HG02938 (cell line): Measurements from ENCODE around the gene NAP1L4.

ENCODE experiments used
- ATAC-seq: cut with Tn5 transposase; IDR thresholded peaks from one replicate; pipeline ENCODE4 v1.9.1; 2021; ENCODE audit warnings: mild to moderate bottlenecking, moderate library complexity; ENCODE audit not compliant: unreplicated experiment

Gene NAP1L4

GRCh38 chr11:2994336-2994730 is 2.2 kb upstream of the NAP1L4 start:
- no peak for ATAC-seq

GRCh38 chr11:2992997-2993325 is 832 bp upstream of the NAP1L4 start:
- no peak for ATAC-seq

- ATAC-seq, result peak; percentile 32
These were observed 486 bp downstream of the NAP1L4 start for GRCh38 chr11:2991452-2992233.

- ATAC-seq, result no peak
These were observed 1.3 kb downstream of the NAP1L4 start for GRCh38 chr11:2990617-2991451.

GRCh38 chr11:2989551-2989950 is 2.6 kb downstream of the NAP1L4 start:
- ATAC-seq, result no peak

- no peak for ATAC-seq
These were observed 3.1 kb downstream of the NAP1L4 start for GRCh38 chr11:2989006-2989405.

GRCh38 chr11:2987881-2988861 is 4.0 kb downstream of the NAP1L4 start:
- no peak for ATAC-seq

- no peak for ATAC-seq
These were observed 8.2 kb downstream of the NAP1L4 start for GRCh38 chr11:2983908-2984307.

GRCh38 chr11:2982214-2982613 is 9.9 kb downstream of the NAP1L4 start:
- no peak for ATAC-seq

GRCh38 chr11:2981130-2981529 is 11.0 kb downstream of the NAP1L4 start:
- ATAC-seq, result no peak

- no peak for ATAC-seq
These were observed 11.8 kb downstream of the NAP1L4 start for GRCh38 chr11:2980168-2980840.

GRCh38 chr11:2977113-2977512 is 15.0 kb downstream of the NAP1L4 start:
- no peak for ATAC-seq

GRCh38 chr11:2976294-2977063 is 15.7 kb downstream of the NAP1L4 start:
- no peak for ATAC-seq

- no peak for ATAC-seq
These were observed 16.5 kb downstream of the NAP1L4 start for GRCh38 chr11:2975594-2975993.

GRCh38 chr11:2974272-2974671 is 17.9 kb downstream of the NAP1L4 start:
- no peak for ATAC-seq

GRCh38 chr11:2968341-2968900 is 23.7 kb downstream of the NAP1L4 start:
- no peak for ATAC-seq

- ATAC-seq, result no peak
These were observed 27.3 kb downstream of the NAP1L4 start for GRCh38 chr11:2964782-2965181.

GRCh38 chr11:2963761-2964160 is 28.4 kb downstream of the NAP1L4 start:
- no peak for ATAC-seq

- ATAC-seq, result no peak
These were observed 28.9 kb downstream of the NAP1L4 start for GRCh38 chr11:2963112-2963754.
